DOHH2 (cell line): ENCODE results near the gene ANKS1B.

Source experiments
- H3F3A ChIP-seq: fragments of 200-600 bp; sonication (generic), shearing (Covaris generic); 2 replicates; pipeline ENCODE4 v1.6.0; 2016; ENCODE audit warnings: antibody characterized with exemption, mild to moderate bottlenecking; ENCODE audit not compliant: control insufficient read depth, insufficient read depth
- H3K27ac ChIP-seq: fragments of 200-600 bp; sonication (generic); 2 replicates; pipeline ENCODE4 v1.5.1; 2014; ENCODE audit warnings: low read depth, mild to moderate bottlenecking, low read length, moderate library complexity
- H3K27me3 ChIP-seq: fragments of 200-600 bp; sonication (generic); 2 replicates; pipeline ENCODE4 v1.6.1; 2014; ENCODE audit warnings: mild to moderate bottlenecking, low read length, mixed read lengths; ENCODE audit not compliant: control insufficient read depth
- H3K36me3 ChIP-seq: fragments of 200-600 bp; sonication (generic); 2 replicates; pipeline ENCODE4 v1.6.1; 2014; ENCODE audit warnings: mild to moderate bottlenecking, low read length, moderate library complexity, mixed read lengths; ENCODE audit not compliant: control insufficient read depth
- H3K4me1 ChIP-seq: fragments of 200-600 bp; sonication (generic); 2 replicates; pipeline ENCODE4 v1.6.1; 2014; ENCODE audit warnings: mild to moderate bottlenecking, low read length, mixed read lengths; ENCODE audit not compliant: control insufficient read depth
- H3K4me2 ChIP-seq: fragments of 200-600 bp; sonication (generic); 2 replicates; pipeline ENCODE4 v1.6.0; 2014; ENCODE audit warnings: mild to moderate bottlenecking, low read length, moderate library complexity
- H3K4me3 ChIP-seq: fragments of 200-600 bp; sonication (generic); 2 replicates; pipeline ENCODE4 v1.5.1; 2014; ENCODE audit warnings: mild to moderate bottlenecking, low read length, mixed read lengths
- H3K79me2 ChIP-seq: fragments of 200-600 bp; sonication (generic); 2 replicates; pipeline ENCODE4 v1.6.1; 2014; ENCODE audit warnings: mild to moderate bottlenecking, low read length, mixed read lengths; ENCODE audit not compliant: control insufficient read depth
- H3K9me2 ChIP-seq: fragments of 200-600 bp; sonication (generic); replicated peaks from 2 replicates; pipeline ENCODE4 v1.6.1; 2014; ENCODE audit warnings: mild to moderate bottlenecking, low read length, mixed read lengths; ENCODE audit not compliant: control insufficient read depth
- H3K9me3 ChIP-seq: fragments of 200-600 bp; sonication (generic); 2 replicates; pipeline ENCODE4 v1.6.1; 2014; ENCODE audit warnings: antibody characterized with exemption, low read length, mixed read lengths; ENCODE audit not compliant: control insufficient read depth, insufficient read depth
- H4K20me1 ChIP-seq: fragments of 200-600 bp; sonication (generic); 2 replicates; pipeline ENCODE4 v1.6.0; 2014; ENCODE audit warnings: low read depth, mild to moderate bottlenecking, antibody characterized with exemption, low read length, moderate library complexity; ENCODE audit not compliant: control insufficient read depth, insufficient read depth
- CTCF ChIP-seq: fragments of 200-600 bp; sonication (generic); IDR thresholded peaks from one replicate; pipeline ENCODE4 v1.5.1; 2014; ENCODE audit warnings: antibody characterized with exemption, mild to moderate bottlenecking, low read depth, low read length; ENCODE audit not compliant: poor library complexity, severe bottlenecking
- EZH2phosphoT487 ChIP-seq: fragments of 200-600 bp; sonication (generic); IDR thresholded peaks from 2 replicates; pipeline ENCODE4 v1.6.1; 2017; ENCODE audit warnings: borderline replicate concordance, mild to moderate bottlenecking, antibody characterized with exemption, low read length, moderate library complexity, mixed read lengths

ANKS1B gene

DNA sequence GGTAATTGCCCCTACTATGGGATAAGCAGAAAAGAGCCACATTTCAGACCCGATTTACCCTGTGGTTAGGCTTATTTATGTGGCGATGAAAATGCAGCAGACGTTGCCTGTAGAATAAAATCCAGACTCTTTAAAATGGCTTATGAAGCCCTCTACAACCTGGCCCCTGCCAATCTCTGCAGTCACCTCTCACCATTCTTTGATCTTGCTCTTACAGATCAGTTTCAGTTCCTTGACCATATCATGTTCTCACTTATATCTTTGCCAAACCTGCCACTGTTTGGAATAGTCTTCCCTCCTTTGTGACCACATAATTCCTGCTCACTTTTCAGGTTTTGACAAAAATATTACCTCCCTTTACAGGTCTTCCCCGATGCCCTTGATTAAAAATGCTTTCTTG, 601.5 kb downstream of the ANKS1B start:
- TF ChIP-seq CTCF: no peak
- no peak for TF ChIP-seq EZH2phosphoT487
- Histone ChIP-seq H3K27ac (no peak overlapping the region), H4K20me1 (no peaks in the 10 kb centered on the region), H3K4me1 (peaks cover 19% of the 10 kb centered on the region), H3K9me3 (peaks cover 8% of the 10 kb centered on the region; the same call in 1 of the 2 replicates), H3K4me3 (no peak overlapping the region), H3K27me3 (no peaks in the 10 kb centered on the region), H3K79me2 (no peaks in the 10 kb centered on the region), H3K9me2 (no peaks in the 10 kb centered on the region), H3K36me3 (peaks cover 2% of the 10 kb centered on the region), H3F3A (no peaks in the 10 kb centered on the region), H3K4me2 (no peak overlapping the region)

DNA sequence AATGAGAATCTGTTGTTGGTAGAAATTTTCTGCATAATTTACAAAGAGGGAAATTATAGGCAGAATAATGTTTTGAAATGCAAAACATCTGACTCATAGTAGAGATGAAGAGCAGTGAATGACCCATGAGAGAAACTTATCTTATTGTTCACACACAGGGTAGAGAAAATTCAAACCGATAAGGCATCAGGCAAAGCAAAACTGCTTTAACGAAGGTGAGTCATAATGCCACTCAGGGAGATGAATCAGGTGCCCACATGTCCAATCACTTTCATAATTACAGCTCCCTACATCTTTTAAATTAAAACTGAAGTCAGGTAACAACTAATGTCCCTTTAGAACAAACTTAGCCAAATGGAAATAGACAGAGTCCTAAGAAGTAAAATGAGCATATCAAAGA, 602.7 kb downstream of the ANKS1B start:
- Histone ChIP-seq H3K79me2 (no peaks in the 10 kb centered on the region), H3K27ac (no peak overlapping the region), H3K4me1 (peaks cover 10% of the 10 kb centered on the region), H3K4me2 (no peak overlapping the region), H3K9me3 (peaks cover 5% of the 10 kb centered on the region; the same call in 1 of the 2 replicates), H3K27me3 (no peaks in the 10 kb centered on the region), H3K36me3 (no peaks in the 10 kb centered on the region), H3K9me2 (no peaks in the 10 kb centered on the region), H3F3A (no peaks in the 10 kb centered on the region), H3K4me3 (no peak overlapping the region), H4K20me1 (no peaks in the 10 kb centered on the region)
- TF ChIP-seq EZH2phosphoT487 (no peak), CTCF (no peak)

GRCh38 chr12:99380701-99381100, 604.0 kb downstream of the ANKS1B start:
- H4K20me1 ChIP-seq: no peaks in the 10 kb centered on the region
- no peak overlapping the region for H3K4me3 ChIP-seq
- H3K4me1 ChIP-seq: peaks cover 10% of the 10 kb centered on the region
- TF ChIP-seq EZH2phosphoT487: no peak
- TF ChIP-seq CTCF: no peak
- no peaks in the 10 kb centered on the region for H3F3A ChIP-seq
- no peaks in the 10 kb centered on the region for H3K9me2 ChIP-seq
- H3K9me3 ChIP-seq: peaks cover 5% of the 10 kb centered on the region; the same call in 1 of the 2 replicates
- H3K27me3 ChIP-seq: no peaks in the 10 kb centered on the region
- no peak overlapping the region for H3K4me2 ChIP-seq
- no peaks in the 10 kb centered on the region for H3K36me3 ChIP-seq
- no peak overlapping the region for H3K27ac ChIP-seq
- no peaks in the 10 kb centered on the region for H3K79me2 ChIP-seq

DNA sequence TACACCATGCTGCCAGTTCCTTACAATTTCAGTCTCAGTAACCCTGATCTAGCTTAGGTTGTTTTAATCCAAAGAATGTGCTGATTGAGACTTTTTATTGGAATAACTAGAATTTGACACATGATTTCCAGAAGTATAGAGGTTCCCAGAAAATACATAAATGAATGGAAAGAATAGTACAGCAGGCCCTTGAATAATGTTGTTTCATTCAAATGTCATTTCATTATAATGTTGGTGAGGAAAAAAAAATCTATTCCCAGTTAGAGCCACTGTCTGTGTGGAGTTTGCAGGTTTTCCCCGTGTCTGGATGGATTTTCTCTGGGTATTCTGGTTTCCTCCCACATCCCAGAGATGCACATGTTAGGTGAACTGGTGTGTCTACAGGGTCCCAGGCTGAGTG, 610.7 kb downstream of the ANKS1B start:
- Histone ChIP-seq H3K4me2 (no peak overlapping the region), H3K9me3 (peaks cover 3% of the 10 kb centered on the region; the same call in 1 of the 2 replicates), H3K36me3 (no peaks in the 10 kb centered on the region), H3F3A (no peaks in the 10 kb centered on the region), H3K27ac (no peak overlapping the region), H3K9me2 (no peaks in the 10 kb centered on the region), H3K27me3 (no peaks in the 10 kb centered on the region), H3K4me3 (no peak overlapping the region), H3K4me1 (no peaks in the 10 kb centered on the region), H4K20me1 (no peaks in the 10 kb centered on the region), H3K79me2 (no peaks in the 10 kb centered on the region)
- no peak for TF ChIP-seq EZH2phosphoT487
- no peak for TF ChIP-seq CTCF
